GM12891 (cell line): ENCODE measurements around the gene SDHD.

Experiments
- DNase-seq: peaks from one replicate; pipeline ENCODE4 v3.0.0; 2011; ENCODE audit warnings: low spot score; ENCODE audit not compliant: insufficient read length
- FAIRE-seq: peaks from 2 replicates; lab custom pipeline; 2011; peaks lifted over from hg19 to GRCh38; lab: Jason Lieb, UNC
- PAX5 ChIP-seq: IDR thresholded peaks from 2 replicates; pipeline ENCODE4 v1.6.1; 2011; ENCODE audit warnings: low read length, moderate library complexity, mild to moderate bottlenecking; ENCODE audit not compliant: insufficient read depth, severe bottlenecking
- POLR2A ChIP-seq: IDR thresholded peaks from 2 replicates; pipeline ENCODE4 v1.6.1; 2011; ENCODE audit warnings: low read depth, low read length, control low read depth
- POLR2AphosphoS5 ChIP-seq: IDR thresholded peaks from 2 replicates; pipeline ENCODE4 v1.6.1; 2011; ENCODE audit warnings: low read depth, low read length, control low read depth
- POU2F2 ChIP-seq: IDR thresholded peaks from 2 replicates; pipeline ENCODE4 v1.6.1; 2011; ENCODE audit warnings: low read depth, mild to moderate bottlenecking, control low read depth, low read length, moderate library complexity
- SPI1 ChIP-seq: IDR thresholded peaks from 2 replicates; pipeline ENCODE4 v1.6.1; 2011; ENCODE audit warnings: low read depth, low read length, control low read depth
- TAF1 ChIP-seq: IDR thresholded peaks from 2 replicates; pipeline ENCODE4 v1.6.1; 2011; ENCODE audit warnings: low read depth, low read length, control low read depth

Gene SDHD

GRCh38 chr11:112123129-112123528 is 36.5 kb downstream of the SDHD start:
- FAIRE-seq (no peak), DNase-seq (no peak)
- no peak for TF ChIP-seq SPI1

DNA sequence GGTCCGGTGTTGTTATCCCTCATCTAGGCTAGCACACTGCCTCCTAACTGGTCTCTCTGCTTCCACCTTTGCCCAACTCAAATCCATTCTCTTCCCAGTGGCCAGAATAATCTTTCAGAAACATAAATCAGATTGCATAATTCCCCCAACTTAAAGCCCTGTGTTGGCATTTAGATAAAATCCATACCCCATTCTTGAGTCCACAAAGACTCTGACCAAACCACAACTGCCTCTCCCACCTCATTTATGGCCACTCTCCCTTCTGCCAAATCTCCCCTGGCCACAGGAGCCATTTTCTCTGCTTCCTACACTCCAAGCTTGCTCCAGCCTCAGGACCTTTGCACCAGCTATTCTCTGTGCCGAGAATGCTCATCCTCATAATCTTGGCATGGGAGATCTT is 40.4 kb downstream of the SDHD start:
- DNase-seq (no peak), FAIRE-seq (no peak)
- TF ChIP-seq SPI1 (no peak), PAX5 (no peak), TAF1 (no peak), POLR2AphosphoS5 (no peak), POLR2A (no peak), POU2F2 (no peak)

- no peak for FAIRE-seq
- no peak for DNase-seq
- TF ChIP-seq TAF1: no peak
These were observed 41.9 kb downstream of the SDHD start for GRCh38 chr11:112128483-112129121.

- no peak for DNase-seq
- FAIRE-seq: no peak
- TF ChIP-seq TAF1 (no peak), POLR2A (no peak), PAX5 (no peak), POU2F2 (no peak), POLR2AphosphoS5 (no peak), SPI1 (no peak)
These were observed 43.0 kb downstream of the SDHD start for GRCh38 chr11:112129656-112130055.

- FAIRE-seq (peak; percentile 81), DNase-seq (no peak)
- TF ChIP-seq TAF1 (no peak), POLR2A (no peak), PAX5 (no peak), POU2F2 (no peak), POLR2AphosphoS5 (no peak), SPI1 (no peak)
These were observed 46.1 kb downstream of the SDHD start for GRCh38 chr11:112132737-112133136.

GRCh38 chr11:112134473-112134872 is 47.8 kb downstream of the SDHD start:
- FAIRE-seq: no peak
- DNase-seq: no peak
- TF ChIP-seq POLR2AphosphoS5: no peak
- TF ChIP-seq POU2F2: no peak
- no peak for TF ChIP-seq POLR2A
- TF ChIP-seq PAX5: no peak
- TF ChIP-seq SPI1: no peak
- TF ChIP-seq TAF1: no peak

GRCh38 chr11:112143597-112143996 is 56.9 kb downstream of the SDHD start:
- no peak for FAIRE-seq
- no peak for DNase-seq
- TF ChIP-seq SPI1: no peak
- no peak for TF ChIP-seq POLR2AphosphoS5
- TF ChIP-seq TAF1: no peak
- TF ChIP-seq POU2F2: no peak
- TF ChIP-seq POLR2A: no peak
- no peak for TF ChIP-seq PAX5
